ENCODE data around the gene SYDE2.
"Not testable (repeated sequence)": the region's sequence is repeated elsewhere in the genome, so short reads cannot be mapped to it uniquely, and the experiment has no call there.

Gene SYDE2

DNA sequence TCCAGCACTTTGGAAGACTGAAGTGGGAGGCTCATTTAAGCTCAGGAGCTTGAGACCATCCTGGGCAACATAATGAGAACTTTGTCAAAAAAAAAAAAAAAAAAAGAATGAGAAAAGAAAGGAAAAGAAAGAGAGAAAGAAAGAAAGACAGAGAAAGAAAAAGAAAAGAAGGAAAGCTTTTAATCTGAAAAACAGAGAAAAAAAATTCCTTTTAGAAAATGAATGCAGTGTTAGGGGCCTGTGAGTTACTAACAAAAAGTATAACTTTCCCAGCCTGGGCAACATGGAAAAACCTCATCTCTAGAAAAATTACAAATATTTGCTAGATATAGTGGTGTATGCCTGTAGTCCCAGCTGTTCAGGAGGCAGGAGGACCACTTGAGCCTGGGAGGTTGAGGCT, 15.9 kb upstream of the SYDE2 start:
- no peak for DNase-seq

DNA sequence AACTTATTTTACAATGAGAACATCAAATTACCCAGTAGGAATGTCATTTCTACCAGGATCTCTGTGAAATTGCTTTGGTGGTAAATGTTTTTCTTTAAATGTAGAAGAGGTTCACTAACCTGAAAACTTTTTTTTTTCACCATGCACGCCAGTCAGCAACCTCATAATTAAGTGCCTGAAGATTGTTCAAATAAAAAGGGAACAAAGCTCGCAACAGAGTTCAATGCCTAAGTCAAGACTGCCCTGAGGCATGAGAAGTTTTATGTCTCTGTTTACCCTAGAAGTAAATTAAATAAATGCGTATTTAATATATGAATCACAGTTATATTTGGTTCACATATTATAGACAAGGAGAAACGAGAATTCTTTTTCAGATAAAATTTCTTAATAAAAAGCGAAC, 13.8 kb upstream of the SYDE2 start:
- DNase-seq: no peak

DNA sequence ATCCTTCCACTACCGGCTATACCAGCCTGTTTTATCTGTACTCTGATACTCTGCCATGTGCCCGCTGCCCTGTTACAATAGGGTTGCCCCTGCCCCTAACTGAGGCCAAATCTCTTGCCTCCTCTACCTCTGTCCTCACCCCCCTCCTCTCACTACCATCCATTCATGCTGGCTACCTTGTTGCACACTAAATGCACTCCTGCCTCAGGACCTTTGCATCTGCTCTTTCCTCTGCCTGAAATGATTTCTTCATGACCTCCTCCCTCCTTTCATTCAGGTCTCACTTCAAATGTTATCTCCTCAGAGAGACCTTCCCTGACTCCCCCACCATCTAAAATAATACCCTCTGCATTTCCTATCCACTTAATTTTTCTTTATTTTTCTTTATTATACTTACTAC, 7.7 kb upstream of the SYDE2 start:
- no peak for DNase-seq

DNA sequence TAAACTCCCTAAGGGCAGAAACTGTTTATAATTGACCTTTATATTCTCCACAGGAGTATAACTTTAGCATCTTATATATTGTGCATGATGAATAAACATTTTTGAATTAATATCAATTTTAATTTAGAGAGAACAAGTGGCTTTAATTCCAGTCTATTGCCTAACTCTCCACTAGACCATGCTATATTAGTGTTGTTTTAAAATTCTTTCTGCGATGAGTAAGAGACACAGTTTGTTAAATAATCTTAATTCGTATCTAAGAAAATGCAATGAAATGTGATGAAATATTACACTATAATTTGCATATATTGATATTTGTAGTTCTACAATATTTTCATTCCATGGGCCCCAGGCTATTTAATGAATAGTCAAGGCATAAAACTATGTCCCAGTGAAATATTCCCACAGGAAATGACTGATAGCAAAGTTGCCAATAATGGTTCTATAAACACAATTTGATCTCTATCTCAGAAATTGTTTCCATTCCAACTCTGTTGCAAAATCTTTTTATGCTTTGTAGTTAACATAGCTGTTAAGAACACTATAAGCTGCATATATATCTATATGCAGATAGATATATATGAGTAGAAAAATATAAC, 2.9 kb upstream of the SYDE2 start:
- no peak for DNase-seq

DNA sequence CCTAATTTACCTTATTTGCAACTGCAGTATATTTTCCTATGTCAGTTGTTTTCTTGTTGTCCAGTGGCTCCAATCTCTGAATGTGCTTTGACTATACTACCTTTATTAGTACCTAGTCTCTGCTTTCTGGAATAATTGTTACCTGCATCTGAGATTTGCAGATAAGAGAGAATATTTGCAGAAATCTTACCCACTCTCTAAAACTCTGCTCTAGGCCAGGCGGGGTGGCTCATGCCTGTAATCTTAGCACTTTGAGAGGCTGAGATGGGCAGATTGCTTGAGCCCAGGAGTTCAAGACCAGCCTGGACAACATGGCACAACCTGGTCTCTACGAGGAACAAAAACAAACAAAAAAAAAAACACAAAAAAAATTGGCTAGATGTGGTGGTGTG, 2.0 kb upstream of the SYDE2 start:
- DNase-seq: no peak

DNA sequence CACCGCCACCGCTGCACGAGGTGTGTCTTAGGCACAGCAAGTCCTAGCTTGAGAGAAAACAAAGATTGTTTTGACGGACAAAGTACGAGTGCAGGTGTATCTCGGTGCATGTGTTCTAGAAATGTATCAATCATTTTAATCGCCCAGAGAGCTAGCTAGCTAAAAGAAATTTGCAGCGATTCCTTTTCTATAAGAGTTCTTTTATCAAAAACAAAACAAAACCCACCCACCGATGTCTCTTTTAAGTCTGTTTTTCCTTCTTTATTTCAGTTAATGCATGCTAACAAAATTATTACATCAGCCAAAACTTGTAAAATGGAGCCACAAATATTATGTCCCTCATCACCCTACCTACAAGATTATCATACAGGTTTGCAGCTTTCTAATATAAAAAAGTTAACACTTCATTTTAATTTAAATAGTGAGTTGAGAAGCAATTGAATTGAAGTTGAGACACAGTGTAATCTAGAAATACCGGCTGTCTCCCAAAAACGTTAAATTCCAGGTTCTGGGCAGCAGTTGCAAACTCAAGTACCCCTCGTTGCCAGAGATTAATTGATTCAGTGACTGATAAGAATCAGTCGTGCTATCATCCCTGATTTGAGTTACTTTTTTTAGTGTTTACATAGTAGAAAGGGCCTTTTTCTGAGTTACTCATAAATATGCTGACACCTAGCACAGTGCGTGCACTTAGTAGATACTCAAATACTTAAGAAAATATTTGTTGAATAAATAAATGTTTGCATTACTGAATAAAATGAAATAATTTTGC, 1.5 kb upstream of the SYDE2 start:
- DNase-seq: no peak

DNA sequence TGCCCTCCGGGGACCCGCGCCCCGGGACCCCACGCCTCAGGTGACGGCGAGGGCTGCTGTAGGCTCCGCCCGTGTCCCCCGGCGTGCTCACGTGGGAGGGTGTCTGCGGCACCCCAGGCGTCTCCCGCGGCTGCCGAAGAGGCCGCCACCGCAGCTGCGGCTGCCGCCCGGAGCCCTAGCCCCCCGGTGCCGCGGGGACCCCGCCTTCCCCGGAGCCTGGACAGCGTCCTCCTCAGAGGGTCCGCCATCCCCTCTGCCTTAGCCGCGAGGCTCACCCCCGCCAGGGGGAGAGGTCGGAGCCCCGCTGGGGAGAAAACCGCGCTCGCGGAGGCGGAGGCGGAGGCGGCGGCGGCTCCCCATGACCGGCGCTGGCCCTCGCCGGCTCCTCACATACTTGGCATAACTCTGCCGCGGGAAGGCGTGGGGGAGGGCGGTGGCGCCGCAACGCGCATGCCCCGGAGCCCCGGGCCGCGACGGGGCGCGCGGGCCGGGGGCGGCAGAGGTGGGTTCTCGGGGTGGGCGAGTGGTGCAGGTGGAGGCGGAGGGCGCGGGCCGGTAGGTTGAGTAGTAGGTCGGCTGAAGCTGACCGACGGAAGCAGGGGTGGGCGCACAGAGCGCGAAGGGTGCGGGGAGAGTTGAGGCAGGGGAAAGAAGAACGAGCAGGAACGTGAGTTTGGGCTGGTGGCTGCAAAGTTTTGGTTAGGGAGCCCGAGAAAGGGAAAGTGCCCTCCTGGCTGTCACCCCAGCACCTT, 700 bp upstream of the SYDE2 start:
- DNase-seq: peak; percentile 94

DNA sequence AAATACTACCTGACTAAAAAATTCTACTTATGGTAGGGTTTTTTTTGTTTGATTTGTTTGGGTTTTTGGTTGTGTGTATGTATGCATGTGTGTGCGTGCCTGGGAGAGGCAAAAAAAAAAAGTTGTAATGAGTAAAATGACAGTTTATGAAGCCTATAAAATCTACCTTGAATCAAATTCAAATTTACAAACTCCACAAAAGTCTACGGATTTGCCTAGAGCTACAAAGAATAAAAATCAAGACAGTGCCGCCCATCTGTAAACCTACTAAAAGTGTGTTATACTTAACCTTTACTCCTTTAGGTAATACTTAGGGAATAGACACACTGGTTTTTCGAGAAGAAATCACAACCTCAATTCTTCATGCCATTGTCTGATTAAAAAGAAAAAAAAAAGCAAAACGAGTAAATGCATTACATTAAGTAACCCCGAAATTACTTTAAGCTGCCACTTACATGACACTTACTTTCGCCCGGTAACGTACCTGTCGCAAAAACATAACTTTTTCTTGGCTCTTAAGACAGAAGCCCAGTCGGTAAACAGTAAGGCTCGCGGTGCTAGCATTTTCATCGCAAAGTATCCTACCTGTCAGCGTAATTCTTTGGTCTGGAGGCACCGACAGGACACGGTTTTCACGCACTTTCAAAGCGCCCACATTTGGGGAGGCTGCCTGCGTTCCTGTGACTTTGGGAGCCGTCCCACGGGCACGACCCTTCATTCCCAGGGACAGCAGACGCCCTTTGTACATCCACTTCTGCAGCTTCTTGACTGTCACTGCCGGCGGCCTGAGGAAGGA, 951 bp downstream of the SYDE2 start:
- no peak for DNase-seq

DNA sequence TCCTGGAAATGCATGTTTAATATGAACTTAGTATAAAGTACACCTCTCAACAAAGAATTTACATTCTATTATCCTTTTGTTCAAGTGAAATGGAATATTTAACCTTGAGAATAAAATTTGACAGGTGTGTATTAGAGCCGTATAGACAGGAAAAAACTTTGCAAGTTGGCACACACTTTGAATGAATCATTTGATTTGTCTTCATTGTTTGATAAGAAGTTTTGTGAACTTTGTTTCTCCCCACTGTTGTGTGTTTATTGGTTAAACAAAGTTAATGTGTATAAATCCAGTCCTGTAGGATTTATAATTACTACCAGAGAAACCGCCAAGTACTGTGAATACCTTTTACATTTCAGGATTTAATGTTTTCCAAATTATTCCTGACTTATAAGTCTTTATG, 2.0 kb downstream of the SYDE2 start:
- DNase-seq: no peak

DNA sequence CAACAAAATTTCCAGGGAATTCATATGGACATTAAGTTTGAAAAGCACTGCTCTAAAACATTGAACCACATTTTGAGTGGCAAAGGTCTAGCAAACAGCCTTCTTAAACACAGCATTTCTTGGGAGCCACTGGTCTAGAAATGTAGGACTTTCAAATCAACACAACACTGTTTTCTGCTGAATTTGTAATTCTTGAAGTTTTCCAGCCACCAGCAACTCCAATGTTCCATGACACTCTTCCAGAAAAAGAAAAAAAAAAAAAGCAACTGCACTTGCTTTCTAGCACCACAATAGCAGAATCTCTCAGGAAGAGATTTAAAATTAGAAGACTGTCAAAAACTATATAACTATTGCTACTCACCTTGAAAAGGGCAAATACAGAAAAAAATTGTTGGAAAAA, 4.5 kb downstream of the SYDE2 start:
- no peak for DNase-seq

DNA sequence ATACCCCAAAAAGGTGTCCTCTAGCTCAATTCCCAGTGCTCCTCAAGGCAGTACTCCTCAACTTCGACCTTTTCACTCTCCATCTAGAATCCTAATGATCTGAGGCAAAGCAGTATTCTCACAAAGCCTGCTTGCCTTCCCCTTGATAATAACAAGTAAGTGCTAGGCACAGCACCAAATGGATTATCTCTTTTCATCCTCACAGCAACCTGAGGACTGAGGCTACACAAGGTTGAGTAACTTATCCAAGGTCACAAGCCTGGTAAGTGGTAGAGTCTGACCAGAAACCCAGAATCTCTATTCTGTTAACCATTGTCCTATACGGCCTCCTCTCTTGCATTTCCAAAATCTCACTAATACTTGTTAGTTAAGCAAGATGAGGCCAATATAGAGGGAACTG, 5.1 kb downstream of the SYDE2 start:
- DNase-seq: no peak

DNA sequence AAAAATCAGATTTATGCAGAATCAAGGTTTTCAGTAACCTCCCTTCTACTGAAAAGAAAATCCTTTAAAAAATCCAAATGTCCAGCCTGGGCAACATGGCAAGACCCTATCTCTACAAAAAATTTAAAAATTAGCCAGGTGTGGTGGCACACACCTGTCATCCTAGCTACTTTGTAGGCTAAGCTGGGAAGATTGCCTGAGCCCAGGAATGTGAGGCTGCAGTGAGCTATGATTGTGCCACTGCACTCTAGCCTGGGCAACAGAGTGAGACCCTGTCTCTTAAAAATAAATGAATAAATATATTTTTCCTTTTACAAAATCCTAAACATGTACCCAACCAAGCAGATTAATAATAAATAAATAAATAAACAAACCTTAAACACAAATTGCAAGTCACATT, 8.7 kb downstream of the SYDE2 start:
- not testable (repeated sequence) for DNase-seq

DNA sequence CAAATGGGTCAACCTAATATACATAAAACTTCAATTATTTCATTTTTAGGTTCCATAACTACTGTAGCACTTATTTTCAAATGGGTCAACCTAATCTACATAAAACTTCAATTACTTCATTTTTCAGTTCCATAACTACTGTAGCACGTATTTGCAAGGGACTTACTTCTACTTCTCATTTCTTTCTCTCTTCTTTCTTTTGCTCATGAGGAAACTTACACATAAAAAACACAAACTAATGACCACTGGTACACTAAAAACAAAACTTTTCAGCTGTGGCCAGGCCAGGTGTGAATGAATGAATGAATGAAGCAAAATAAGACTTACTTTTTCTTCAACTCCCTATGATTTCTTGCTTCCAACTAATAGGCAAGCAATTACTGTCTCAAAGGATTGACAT, 11.7 kb downstream of the SYDE2 start:
- no peak for DNase-seq

DNA sequence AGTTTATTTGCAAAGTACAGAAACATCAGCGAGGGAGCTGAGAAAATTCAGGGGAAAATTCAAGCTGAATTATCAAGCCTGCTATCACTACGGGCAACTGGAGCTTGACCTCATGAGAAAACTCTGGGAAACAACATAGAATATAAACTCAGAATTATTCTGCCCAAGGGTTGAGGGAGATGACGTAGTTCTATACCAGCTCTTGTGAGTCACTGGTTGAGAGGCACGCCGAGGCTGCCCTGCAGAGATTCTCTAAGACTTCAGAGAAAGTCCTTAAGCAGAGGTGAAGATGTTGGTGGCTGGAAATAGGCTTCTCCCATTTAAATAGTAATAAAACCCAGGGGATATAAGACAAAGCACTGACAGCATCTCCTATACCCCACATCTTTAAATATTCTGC, 12.3 kb downstream of the SYDE2 start:
- DNase-seq: no peak

DNA sequence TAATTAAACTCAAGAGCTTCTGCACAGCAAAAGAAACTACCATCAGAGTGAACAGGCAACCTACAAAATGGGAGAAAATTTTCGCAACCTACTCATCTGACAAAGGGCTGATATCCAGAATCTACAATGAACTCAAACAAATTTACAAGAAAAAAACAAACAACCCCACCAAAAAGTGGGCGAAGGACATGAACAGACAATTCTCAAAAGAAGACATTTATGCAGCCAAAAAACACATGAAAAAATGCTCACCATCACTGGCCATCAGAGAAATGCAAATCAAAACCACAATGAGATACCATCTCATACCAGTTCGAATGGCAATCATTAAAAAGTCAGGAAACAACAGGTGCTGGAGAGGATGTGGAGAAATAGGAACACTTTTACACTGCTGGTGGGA, 13.8 kb downstream of the SYDE2 start:
- not testable (repeated sequence) for DNase-seq

DNA sequence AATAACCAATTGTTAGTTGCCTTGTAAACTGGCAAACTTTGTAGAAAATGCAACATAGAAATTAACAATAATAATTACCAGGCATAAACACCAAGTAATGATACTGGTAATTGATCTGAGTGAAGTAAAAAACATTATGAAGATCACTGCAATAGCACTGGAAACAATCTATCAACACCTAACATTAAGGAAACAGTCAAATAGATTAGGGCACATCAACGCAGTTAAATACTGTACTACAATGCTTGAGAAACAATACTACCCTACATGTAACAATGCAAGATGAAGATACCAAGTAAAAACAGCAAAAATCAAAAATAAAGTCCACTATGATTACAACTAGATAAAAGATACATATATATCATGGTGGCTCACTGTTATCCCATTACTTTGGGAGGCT, 16.6 kb downstream of the SYDE2 start:
- DNase-seq: no peak

DNA sequence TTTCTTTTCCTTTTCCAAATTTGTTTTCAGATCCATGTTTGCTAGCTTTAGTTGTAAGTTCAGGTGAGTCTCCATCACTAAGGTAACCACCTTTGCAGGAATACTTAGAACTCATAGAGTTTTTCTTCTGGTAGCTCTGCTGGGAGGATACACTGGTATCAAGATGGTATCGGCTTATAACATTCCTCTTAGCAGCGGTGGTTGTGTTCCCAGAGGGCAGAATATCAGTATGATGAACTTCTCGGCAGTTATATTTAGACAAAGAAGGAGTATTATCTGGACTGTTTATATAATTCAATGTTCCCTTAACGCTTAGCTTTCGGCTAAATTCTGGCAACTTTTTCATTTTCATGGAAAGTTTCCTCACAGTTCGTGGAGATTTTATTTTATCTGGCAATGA, 18.1 kb downstream of the SYDE2 start:
- no peak for DNase-seq

DNA sequence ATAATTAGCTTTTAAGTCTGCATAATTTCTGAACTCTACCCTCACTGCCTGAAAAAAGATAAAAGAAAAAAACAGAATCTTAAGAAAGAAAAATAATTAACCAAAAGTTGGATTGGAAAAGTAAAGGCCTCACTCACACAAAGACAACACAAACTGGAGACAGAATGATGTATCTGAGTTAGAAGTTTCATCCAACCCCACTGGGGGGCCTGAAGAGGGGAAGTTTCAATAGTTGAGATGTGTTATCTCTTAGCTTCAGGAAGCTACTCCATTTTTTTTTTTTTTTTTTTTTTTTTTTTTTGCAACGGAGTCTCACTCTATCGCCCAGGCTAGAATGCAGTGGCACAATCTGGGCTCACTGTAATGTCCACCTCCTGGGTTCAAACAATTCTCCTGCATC, 19.9 kb downstream of the SYDE2 start:
- no peak for DNase-seq

DNA sequence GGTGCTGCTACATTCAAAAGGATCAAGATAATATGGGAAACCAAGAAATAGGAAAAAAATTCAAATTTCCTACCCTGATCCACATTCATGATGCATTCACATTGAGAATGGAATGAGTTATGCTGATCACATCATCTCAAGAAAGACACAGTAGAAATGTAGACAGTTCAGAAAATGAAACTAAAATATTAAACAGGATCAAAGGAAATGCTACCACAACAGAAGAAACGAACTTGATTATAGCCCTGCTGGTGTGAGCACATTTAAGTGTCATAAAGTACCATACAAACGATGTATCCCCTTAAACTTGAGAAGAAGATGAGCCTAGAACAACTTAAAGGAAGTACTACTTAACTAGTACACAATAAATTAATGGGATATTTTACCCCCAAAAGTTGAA, 21.3 kb downstream of the SYDE2 start:
- no peak for DNase-seq

DNA sequence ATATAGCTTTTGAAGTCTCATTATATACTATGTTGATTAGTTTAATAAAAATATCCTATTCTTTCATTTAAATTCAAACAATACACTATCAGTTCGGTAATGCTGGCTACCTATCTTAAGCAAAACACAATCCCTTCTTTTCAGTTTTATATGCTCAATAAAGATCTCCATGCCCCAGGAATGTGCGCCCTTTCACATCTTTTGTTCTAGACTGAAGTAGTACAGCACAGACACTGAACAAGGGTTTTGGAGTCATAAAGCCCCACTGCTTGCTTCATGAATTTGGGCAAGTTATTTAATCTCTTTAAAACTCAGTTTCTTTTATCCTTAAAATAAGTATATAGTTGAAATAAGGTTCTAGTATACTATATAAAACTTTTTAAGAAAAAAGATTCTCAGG, 22.4 kb downstream of the SYDE2 start:
- no peak for DNase-seq

DNA sequence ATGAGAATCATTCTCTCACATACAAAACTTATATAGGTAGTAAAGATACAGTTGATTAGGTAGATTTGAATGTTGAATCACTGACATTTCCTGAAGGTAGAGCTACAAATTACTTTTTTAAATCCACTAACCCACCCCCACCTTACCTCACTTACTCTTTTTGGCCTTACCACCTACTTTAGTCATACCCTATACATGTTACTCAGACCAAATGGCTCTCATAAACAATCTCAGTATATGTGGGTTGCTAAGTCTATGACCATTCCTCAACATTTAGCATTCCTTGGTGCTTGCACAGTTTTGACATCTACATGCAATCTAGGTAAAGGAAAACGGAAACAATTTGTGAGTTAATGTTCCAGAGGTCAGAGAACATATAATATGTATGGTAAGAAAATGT, 26.3 kb downstream of the SYDE2 start:
- DNase-seq: no peak

DNA sequence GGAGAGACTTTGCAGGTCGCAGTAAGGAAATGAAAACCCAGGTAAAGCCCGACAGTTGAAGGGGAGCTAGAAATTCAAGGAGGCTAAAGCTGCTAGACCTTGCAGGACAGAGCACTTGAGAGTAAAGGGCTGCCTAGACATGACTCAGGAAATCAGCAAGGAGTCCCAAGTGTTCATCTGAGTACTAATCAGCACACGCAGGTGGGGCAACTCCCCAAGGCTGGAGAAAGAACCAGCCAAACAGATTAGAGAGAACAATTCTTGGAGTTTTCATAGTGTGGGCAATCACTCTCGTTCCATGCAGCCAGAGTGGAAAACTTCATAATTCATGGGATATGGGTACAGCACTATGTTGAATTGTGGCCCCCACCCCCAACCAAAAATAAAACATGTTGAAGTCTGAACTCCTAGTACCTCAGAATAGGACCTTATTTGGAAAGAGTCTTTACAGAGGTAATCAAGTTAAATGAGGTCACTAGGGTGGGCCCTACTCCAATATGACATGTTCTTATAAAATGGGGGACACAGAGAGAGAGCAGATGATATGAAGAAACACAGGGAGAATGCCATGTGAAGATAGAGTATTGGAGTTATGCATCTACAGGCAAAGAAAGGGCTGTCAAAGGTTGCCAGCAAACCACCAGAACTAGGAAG, 28.0 kb downstream of the SYDE2 start:
- DNase-seq: no peak

DNA sequence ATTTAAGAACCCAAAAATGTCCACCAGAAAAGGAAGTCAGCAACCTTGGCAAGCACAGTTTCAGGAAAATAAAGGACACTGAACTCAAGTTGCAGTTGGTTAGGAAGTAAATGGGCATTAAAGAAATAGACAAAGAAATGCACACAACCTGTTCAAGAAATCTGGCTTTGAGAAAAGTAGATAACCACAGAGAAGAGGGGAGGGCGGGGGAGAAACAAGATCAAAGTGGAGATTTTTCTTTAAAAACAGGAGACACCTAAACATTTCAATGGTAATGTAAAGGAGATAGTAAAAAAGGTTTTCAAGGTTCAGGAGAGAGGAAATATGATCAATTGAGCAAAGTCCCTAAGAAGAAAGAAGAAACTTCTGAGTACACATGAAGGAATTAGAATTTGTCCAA, 29.1 kb downstream of the SYDE2 start:
- DNase-seq: no peak
